Fibroblast of lung (primary cell): Measurements from ENCODE around the gene MAP1LC3B2.

Experiments used
- EZH2 ChIP-seq: IDR thresholded peaks from 2 replicates; pipeline ENCODE4 v1.5.1; 2012; ENCODE audit warnings: low read length, control low read depth, mild to moderate bottlenecking; ENCODE audit errors: missing control alignments
- TF ChIP-seq, protein P1 (sequence below), 2 donors: IDR thresholded peaks in 1 of 2; conservative IDR thresholded peaks in 1 of 2; 1 replicate in 1 of 2; 2 replicates in 1 of 2; pipeline ENCODE4 v1.5.1; 2011 to 2012; ENCODE audit warnings: low read length in 2 of 2, control low read depth in 1 of 2, inconsistent platforms in 1 of 2, low read depth in 1 of 2, mild to moderate bottlenecking in 1 of 2

DNA sequence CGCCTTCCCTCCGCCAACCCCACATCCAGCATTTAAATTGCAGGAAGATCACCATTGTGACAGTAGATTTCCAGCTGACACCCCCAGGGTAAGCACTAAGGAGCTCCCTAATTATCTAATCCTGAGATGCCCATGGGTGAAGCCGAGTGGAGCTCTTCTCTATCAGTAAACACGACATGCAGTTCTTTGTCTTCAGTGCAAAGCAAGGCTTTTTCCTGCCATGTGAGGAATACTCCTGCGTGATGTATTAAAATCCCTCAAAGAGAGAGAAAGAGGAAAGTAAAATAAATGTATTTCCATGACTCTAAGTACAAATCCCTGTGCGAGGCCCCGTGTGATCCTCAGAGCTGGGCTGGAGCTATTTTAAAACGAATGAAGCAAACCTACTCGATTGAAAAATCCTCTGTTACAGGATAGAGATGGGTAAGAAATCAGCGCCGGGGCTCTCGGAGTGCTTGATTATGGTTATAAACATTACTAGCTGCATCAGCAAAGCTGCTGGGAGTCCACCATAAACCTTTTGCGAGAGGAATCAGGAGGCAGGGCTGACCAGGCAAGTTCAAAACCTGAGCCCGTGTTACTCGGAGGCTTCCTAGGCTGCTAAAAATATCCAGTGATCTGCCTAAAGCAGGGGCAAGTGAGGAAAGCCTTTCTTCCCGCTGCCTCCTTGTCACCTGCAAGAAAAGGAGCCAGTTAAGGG, 61.5 kb downstream of the MAP1LC3B2 start:
- TF ChIP-seq, protein P1, sequence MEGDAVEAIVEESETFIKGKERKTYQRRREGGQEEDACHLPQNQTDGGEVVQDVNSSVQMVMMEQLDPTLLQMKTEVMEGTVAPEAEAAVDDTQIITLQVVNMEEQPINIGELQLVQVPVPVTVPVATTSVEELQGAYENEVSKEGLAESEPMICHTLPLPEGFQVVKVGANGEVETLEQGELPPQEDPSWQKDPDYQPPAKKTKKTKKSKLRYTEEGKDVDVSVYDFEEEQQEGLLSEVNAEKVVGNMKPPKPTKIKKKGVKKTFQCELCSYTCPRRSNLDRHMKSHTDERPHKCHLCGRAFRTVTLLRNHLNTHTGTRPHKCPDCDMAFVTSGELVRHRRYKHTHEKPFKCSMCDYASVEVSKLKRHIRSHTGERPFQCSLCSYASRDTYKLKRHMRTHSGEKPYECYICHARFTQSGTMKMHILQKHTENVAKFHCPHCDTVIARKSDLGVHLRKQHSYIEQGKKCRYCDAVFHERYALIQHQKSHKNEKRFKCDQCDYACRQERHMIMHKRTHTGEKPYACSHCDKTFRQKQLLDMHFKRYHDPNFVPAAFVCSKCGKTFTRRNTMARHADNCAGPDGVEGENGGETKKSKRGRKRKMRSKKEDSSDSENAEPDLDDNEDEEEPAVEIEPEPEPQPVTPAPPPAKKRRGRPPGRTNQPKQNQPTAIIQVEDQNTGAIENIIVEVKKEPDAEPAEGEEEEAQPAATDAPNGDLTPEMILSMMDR (conservative IDR thresholded peaks at IDR 0.05 in 1 of 2, IDR thresholded peaks at IDR 0.05 in 1 of 2; ENCODE audit: low read depth in 1 of 2, low read length in 2 of 2) = no peak
- no peak for TF ChIP-seq EZH2
